Stimulated activated naive CD8-positive, alpha-beta T cell treated with anti-CD3 and anti-CD28 coated beads, Interleukin-15, amount 100 ng/mL, for 72 hours (primary cell): ENCODE measurements around the gene PRAMEF12.
"Not testable (repeated sequence)": the region's sequence is repeated elsewhere in the genome, so short reads cannot be mapped to it uniquely, and the experiment has no call there.

Experiments used
- ATAC-seq: fragments of 150-1000 bp; cut with Tn5 transposase; 2 replicates; pipeline ENCODE4 v1.10.0; 2021; ENCODE audit warnings: mild to moderate bottlenecking, moderate library complexity
- DNase-seq, 2 donors: peaks; one replicate each; pipeline ENCODE4 v3.0.0; 2021 to 2022
- H3K27ac Mint-ChIP-seq, 2 donors: one replicate each; pipeline ENCODE4 v1.8.0; 2022; ENCODE audit warnings: mild to moderate bottlenecking in 2 of 2, mixed read lengths in 2 of 2, moderate library complexity in 2 of 2
- H3K27me3 Mint-ChIP-seq: one replicate; pipeline ENCODE4 v1.8.0; 2022; ENCODE audit warnings: mixed read lengths
- H3K4me1 Mint-ChIP-seq: one replicate; pipeline ENCODE4 v1.8.0; 2022; ENCODE audit warnings: mild to moderate bottlenecking, mixed read lengths
- H3K4me3 Mint-ChIP-seq, 2 donors: one replicate each; pipeline ENCODE4 v1.8.0; 2022; ENCODE audit warnings: mild to moderate bottlenecking in 2 of 2, mixed read lengths in 2 of 2, moderate library complexity in 1 of 2
- H3K9me3 Mint-ChIP-seq, 2 donors: one replicate each; pipeline ENCODE4 v1.8.0; 2022; ENCODE audit warnings: mixed read lengths in 2 of 2

Gene PRAMEF12

DNA sequence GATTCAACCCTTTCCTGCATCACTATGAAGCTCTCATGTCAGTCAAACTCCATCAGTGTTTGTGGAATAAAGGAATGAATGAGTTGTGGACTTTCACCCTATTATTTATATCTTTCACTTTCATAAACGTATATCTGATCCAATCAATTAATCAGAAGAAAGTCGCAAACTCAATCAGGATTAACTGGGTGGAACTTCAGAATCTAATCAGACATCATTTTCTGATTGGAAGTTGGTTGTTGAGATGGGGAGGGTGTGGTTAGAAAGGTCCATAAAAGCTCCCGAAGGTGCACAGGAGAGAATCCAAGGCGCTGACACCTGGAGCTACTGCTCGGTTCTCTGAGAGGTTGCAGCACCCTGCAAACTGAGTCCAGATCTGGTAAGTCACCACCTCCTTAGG lies at the start of gene PRAMEF12:
PRAMEF12 (plus strand) TSS at position 301 of the 400 bp plus-strand sequence. CDS start 1,130 bp downstream, outside the sequence.
- DNase-seq (no peak), ATAC-seq (no peak)
- Mint-ChIP-seq H3K27me3 (peaks cover 73% of the 10 kb centered on the region), H3K9me3 (no peaks in the 10 kb centered on the region), H3K4me3 (no peak within 1 kb of the TSS), H3K4me1 (no peaks in the 10 kb centered on the region), H3K27ac (peak within 1 kb of the TSS; percentile 12 to 19)

DNA sequence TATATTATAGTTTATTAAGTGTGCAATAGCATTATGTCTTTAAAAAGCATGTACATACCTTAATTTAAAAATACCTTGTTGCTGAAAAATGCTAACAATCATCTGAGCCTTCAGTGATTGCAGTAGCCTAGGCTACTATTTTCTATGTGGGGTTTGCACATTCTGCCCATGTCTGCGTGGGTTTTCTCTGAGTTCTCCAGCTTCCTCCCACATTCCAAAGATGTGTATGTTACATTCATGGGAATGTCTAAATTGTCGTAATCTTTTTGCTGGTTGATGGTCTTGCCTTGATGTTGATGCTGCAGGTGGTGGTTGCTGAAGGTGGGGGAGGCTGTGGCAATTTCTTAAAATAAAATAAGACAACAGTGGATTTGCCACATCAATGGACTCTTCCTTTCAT lies 45.1 kb upstream of the PRAMEF12 start:
- Mint-ChIP-seq H3K9me3 (peaks cover 8 to 34% of the 10 kb centered on the region in 2 donors), H3K27me3 (peaks cover 44% of the 10 kb centered on the region)
- no peak for ATAC-seq

DNA sequence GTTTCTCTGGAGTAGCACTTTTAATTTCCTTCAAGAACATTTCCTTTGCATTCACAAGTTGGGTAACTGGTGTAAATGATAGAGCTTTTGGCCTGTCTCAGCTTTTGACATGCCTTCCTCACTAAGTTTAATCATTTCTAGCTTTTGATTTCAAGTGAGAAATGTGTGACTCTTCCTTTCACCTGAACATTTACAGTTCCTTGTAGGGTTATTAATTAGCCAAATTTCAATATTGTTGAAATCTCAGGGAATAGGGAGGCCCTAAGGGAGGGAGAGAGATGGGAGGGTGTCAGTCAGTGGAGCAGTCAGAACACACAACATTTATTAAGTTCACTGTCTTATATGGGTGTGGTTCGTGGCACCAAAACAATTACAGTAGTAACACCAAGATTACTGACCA lies 43.4 kb upstream of the PRAMEF12 start:
- DNase-seq, result no peak
- no peak for ATAC-seq
- H3K27me3 Mint-ChIP-seq, result peaks cover 62% of the 10 kb centered on the region
- H3K4me3 Mint-ChIP-seq, result no peak overlapping the region
- H3K27ac Mint-ChIP-seq, result no peak overlapping the region
- H3K9me3 Mint-ChIP-seq, result peaks cover 11 to 39% of the 10 kb centered on the region in 2 donors
- no peaks in the 10 kb centered on the region for H3K4me1 Mint-ChIP-seq

More for the DNA sequence above, 45.1 kb upstream of the PRAMEF12 start:
- H3K4me3 Mint-ChIP-seq, result no peak overlapping the region
- no peaks in the 10 kb centered on the region for H3K4me1 Mint-ChIP-seq
- DNase-seq, result no peak
- no peak overlapping the region for H3K27ac Mint-ChIP-seq

DNA sequence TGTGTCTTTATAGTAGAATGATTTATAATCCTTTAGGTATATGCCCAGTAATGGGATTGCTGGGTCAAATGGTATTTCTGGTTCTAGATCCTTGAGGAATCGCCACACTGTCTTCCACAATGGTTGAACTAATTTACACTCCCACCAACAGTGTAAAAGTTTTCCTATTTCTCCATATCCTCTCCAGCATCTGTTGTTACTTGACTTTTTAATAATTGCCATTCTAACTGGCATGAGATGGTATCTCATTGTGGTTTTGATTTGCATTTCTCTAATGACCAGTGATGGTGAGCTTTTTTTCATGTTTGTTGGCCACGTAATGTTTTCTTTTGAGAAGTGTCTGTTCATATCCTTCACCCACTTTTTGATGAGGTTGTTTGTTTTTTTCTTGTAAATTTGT lies 42.5 kb upstream of the PRAMEF12 start:
- ATAC-seq, H3K4me1 Mint-ChIP-seq, H3K27ac Mint-ChIP-seq, H3K4me3 Mint-ChIP-seq, DNase-seq: not testable (repeated sequence)
- peaks cover 66% of the 10 kb centered on the region for H3K27me3 Mint-ChIP-seq
- H3K9me3 Mint-ChIP-seq, result peaks cover 11 to 44% of the 10 kb centered on the region in 2 donors

DNA sequence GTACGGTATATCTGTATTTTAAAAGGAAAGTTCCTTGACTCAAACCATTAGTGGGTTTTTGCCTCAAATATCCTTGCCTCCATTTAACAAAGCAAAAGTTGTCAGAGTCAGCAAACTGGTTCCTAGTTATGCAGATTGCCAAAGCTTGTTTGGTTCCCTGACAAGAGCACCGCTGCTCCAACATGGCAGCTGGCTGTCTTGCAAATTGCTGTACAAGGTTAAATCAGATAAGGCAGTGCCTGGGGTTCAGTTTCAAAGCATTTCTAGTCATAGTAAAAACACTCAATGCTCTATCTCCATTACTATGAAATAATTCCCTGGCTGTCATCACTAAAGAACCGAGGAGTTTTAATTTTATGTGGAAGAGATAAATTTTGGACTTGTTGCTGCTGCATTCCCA lies 38.9 kb upstream of the PRAMEF12 start:
- Mint-ChIP-seq H3K4me3 (no peak overlapping the region), H3K27me3 (peaks cover 79% of the 10 kb centered on the region), H3K4me1 (no peaks in the 10 kb centered on the region), H3K9me3 (peaks cover 11 to 54% of the 10 kb centered on the region in 2 donors), H3K27ac (no peak overlapping the region)
- DNase-seq, result no peak
- ATAC-seq, result no peak

DNA sequence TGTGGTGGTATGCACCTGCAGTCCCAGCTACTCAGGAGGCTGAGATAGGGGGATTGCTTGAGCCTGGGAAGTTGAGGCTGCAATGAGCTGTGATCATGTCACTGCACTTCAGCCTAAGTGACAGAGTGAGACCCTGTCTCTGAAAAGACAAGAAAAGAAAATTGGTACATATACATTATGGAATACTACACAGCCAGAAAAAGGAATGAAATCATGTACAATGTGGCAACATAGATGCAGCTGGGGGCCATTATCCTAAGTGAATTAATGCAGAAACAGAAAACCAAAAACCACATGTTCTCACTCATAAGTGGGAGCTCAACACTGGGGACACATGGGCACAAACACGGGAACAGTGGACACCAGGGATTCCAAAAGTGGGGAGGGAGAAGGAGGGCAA lies 34.6 kb upstream of the PRAMEF12 start:
- no peak overlapping the region for H3K4me3 Mint-ChIP-seq
- H3K27me3 Mint-ChIP-seq, result peaks cover 73% of the 10 kb centered on the region
- peaks cover 0 to 24% of the 10 kb centered on the region in 2 donors for H3K9me3 Mint-ChIP-seq
- DNase-seq (no peak), ATAC-seq (no peak)
- no peaks in the 10 kb centered on the region for H3K4me1 Mint-ChIP-seq
- no peak overlapping the region for H3K27ac Mint-ChIP-seq

DNA sequence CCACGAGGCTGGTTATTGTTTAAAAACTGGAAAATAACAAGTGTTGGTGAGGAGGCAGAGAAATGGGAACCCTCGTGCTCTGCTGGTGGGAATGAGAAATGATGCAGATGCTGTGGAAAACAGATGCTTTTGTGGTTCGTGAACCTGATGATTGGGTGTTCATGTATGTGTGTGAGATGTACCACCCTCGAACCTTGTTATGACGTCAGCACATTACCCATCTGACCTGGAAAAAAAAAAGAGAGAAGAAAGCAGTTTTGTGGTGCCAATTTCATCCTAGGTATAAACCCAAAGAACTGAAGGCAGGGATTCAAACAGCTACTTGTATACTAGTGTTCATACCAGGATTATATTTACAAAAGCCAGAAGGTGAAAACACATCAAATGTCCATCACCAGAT lies 33.9 kb upstream of the PRAMEF12 start:
- ATAC-seq (no peak), DNase-seq (no peak)
- Mint-ChIP-seq H3K27ac (no peak overlapping the region), H3K4me3 (no peak overlapping the region), H3K27me3 (peaks cover 73% of the 10 kb centered on the region), H3K9me3 (peaks cover 0 to 24% of the 10 kb centered on the region in 2 donors), H3K4me1 (no peaks in the 10 kb centered on the region)

DNA sequence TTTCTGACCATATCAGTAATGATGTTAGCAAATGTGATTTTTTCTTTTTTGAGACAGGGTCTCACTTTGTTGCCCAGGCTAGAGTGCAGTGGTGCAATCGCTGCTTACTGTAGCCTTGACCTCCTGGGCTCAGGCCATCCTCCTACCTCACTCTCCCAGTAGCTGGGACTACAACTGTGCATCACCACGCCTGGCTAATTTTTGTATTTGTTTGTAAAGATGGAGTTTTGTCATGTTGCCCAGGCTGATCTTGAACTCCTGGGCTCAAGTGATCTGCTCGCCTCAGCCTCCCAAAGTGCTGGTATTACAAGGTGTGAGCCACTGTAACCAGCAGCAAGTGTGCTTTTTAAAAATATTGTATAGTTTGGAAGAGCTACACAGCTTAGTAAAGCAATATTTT lies 31.6 kb upstream of the PRAMEF12 start:
- ATAC-seq (no peak), DNase-seq (no peak)
- peaks cover 15% of the 10 kb centered on the region for H3K4me1 Mint-ChIP-seq
- peaks cover 72% of the 10 kb centered on the region for H3K27me3 Mint-ChIP-seq
- no peak overlapping the region for H3K4me3 Mint-ChIP-seq
- H3K27ac Mint-ChIP-seq, result peak overlapping the region in 1 of 2 donors; percentile 44
- peaks cover 0 to 14% of the 10 kb centered on the region in 2 donors for H3K9me3 Mint-ChIP-seq

DNA sequence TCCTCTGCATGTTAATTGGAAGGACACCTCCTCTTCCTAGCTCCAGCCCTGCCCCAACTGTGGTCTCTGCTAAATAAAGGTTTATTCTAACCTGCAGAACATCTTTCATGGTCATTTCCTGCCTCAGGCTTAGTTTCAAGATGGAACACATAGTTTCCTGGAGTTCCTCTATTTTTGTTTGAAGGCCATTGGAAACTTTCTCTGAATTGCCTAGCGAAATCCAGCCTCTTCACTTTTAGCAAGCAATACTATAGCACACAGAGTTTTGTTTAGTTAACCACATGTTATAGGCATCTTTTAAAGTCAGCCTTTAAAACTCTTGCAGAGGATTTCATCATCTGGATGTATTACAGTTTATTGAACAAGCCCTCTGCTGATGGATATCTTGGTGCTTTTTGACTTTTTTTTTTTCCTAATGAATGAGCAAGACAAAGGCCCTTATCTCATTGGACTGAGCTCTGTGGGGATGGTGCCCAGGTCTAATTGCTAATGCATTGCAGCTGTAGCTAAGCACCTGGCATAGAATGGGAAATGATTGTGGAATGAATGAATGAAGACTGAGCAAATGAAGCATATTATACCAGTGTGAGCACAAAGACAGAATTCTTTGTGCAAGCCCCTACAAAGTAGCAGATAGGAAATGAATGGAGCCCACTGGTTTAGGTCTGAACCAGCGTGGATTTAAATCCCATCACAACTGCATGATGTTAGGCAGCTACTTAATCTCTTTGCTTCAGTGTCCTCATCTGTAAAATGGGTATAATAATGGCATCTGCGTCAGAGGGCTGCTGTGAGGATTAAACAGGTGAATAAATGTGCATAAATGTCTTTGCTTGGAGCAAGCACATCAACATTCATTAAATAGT lies 28.2 kb upstream of the PRAMEF12 start:
- Mint-ChIP-seq H3K9me3 (peaks cover 23 to 34% of the 10 kb centered on the region in 2 donors), H3K27ac (peak overlapping the region; percentile 80 to 85), H3K27me3 (peaks cover 71% of the 10 kb centered on the region), H3K4me3 (peak overlapping the region in 1 of 2 donors; percentile 36), H3K4me1 (peaks cover 15% of the 10 kb centered on the region)
- ATAC-seq, result peak; percentile 71
- DNase-seq, result peak in 1 of 2 donors; percentile 3

DNA sequence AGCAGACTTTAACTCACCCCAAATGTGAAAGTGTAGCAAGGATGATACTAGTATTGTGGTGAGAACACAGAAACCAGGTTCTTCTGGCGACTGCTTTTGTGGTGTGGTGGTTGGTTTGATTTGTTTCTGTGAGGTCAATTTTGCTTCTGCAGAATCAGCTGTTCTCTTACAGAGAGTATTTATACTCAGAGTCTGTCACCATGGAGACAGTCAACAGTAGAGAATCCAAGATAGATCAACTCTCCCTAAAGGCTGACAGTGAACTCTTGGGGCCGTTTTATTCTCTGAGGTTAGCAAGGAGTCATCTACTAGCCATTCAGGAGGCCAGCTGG lies 27.6 kb upstream of the PRAMEF12 start, which contains the start of gene CFAP107:
CFAP107 (plus strand) TSS at position 209 of the 332 bp plus-strand sequence. CDS start 231 bp downstream, outside the sequence.
- ATAC-seq (peak; percentile 91), DNase-seq (peak; percentile 14 to 45)
- H3K27me3 Mint-ChIP-seq, result peaks cover 77% of the 10 kb centered on the region
- H3K4me3 Mint-ChIP-seq, result peak within 1 kb of the TSS in 1 of 2 donors; percentile 36
- peaks cover 26 to 39% of the 10 kb centered on the region in 2 donors for H3K9me3 Mint-ChIP-seq
- H3K4me1 Mint-ChIP-seq, result peaks cover 15% of the 10 kb centered on the region
- H3K27ac Mint-ChIP-seq, result peak within 1 kb of the TSS; percentile 80 to 85

DNA sequence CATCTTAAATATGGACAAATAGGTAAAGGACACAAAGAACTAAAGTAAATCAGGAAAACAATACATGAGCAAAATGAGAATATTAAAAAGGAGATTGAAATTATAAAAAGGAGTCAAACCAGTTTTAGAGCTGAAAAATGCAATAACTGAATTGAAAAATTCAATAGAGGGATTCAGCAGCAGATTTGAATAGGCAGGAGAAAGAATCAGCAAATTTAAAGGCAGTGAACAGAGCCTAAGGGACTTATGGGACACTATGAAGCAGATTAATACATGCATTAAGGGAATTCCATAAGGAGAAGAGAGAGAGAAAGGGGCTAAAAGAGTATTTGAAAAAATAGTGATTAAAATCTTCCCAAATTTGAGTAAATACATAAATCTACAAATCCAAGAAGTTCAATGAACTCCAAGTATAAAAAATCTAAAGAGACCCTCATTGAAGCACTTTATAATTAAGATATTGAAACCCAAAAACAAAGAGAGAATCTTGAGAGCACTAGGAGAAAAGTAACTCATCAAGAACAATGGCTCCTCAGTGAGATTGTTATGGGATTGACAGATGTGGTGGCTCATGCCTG lies 24.7 kb upstream of the PRAMEF12 start:
- H3K9me3 Mint-ChIP-seq, result peaks cover 26 to 39% of the 10 kb centered on the region in 2 donors
- ATAC-seq, result no peak
- peaks cover 78% of the 10 kb centered on the region for H3K27me3 Mint-ChIP-seq

DNA sequence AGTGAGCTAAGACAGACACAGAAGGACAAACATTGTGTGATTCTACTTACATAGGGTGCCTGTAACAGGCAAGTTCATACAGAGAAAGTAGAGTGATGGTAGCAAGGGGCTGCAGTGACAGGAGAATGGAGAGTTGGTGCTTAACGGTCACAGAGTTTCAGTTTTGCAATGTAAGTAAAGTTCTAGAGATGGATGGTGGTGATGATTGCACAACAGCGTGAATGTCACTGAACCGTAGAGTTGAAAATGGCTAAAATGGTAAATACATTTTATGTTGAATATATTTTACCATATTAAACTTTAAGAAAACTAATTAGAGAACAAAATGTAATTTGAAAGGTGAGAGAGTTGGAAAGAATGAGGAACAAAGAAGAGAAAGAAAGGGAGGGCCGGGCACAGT lies 18.8 kb upstream of the PRAMEF12 start:
- H3K9me3 Mint-ChIP-seq, result peaks cover 6 to 11% of the 10 kb centered on the region in 2 donors
- H3K27me3 Mint-ChIP-seq, result peaks cover 68% of the 10 kb centered on the region
- no peak overlapping the region for H3K4me3 Mint-ChIP-seq
- ATAC-seq, result no peak
- H3K27ac Mint-ChIP-seq, result no peak overlapping the region
- DNase-seq, result no peak
- no peaks in the 10 kb centered on the region for H3K4me1 Mint-ChIP-seq

More for the DNA sequence above, 24.7 kb upstream of the PRAMEF12 start:
- H3K4me3 Mint-ChIP-seq, result no peak overlapping the region
- no peak for DNase-seq
- no peak overlapping the region for H3K27ac Mint-ChIP-seq
- H3K4me1 Mint-ChIP-seq, result peaks cover 15% of the 10 kb centered on the region

DNA sequence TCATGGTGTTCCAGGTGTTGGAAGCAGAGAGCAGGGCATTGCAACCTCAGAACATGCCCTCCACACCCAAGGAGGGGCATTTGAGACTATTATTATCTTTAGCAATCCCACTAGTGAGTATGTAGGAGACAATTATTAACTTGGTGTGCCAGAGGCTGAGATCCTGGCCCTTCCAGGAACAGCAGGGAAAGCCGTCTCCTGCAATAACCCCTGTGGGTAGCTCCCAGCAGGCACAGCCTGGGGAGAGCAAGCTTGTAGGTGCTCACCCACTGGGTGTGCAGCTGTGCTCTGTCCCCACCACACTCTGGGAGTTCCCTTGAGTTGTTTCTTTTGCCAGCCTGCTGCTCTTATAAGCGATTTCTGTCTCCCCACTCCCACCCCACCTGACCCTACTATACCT lies 17.3 kb upstream of the PRAMEF12 start:
- no peak for DNase-seq
- H3K4me1 Mint-ChIP-seq, result no peaks in the 10 kb centered on the region
- no peak overlapping the region for H3K4me3 Mint-ChIP-seq
- peaks cover 57% of the 10 kb centered on the region for H3K27me3 Mint-ChIP-seq
- no peak for ATAC-seq
- H3K9me3 Mint-ChIP-seq, result no peaks in the 10 kb centered on the region
- H3K27ac Mint-ChIP-seq, result no peak overlapping the region

DNA sequence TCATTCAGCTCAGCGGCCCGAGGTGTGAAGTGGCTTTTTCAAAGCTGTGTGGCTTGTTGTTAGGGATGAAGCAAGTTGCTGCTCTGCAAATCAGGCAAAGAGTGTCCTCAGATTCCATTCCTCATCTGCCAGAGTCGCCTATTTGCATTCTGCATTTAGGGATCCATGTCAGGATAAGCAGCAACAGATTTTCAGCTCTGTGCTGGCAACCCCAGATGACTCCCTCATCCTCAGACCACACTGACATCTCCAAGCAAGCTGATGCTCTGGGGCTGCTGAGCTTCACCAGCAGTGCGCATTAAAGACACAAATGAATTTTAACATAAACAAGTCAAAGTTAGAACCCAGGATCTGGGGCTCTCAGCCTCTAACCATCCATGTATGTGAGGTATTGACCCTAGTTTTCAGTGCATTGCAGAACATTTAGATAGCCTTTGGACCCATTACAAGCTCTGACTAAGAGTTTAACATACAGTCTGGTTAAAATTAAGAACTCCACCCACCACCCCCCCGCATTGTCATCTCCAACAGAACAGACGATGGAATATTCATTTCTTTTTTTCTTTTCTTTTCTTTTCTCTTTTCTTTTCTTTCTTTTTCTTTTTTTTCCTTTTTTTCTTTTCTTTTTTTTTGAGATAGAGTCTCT lies 16.6 kb upstream of the PRAMEF12 start:
- no peaks in the 10 kb centered on the region for H3K9me3 Mint-ChIP-seq
- no peak for DNase-seq

DNA sequence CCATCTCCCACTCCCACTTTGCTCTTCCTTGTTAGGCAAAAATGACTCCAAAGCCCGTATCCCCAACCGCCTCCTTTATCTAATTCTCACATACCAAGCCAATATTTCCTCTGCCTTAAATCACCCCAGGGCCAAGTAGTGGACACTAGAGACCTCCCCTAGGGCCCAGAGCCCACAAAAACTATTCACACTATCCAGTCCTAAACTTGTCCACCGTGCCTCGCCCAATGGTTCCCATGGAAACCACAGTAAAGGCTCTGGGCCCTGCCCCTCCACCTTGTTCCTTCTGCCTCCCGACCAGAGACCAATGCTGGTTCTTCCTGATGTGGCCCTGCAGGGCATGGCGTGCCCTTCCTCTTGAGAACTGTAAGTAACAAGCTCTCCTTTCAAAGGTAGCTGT lies 15.7 kb upstream of the PRAMEF12 start:
- Mint-ChIP-seq H3K4me3 (no peak overlapping the region), H3K4me1 (no peaks in the 10 kb centered on the region), H3K27me3 (peaks cover 55% of the 10 kb centered on the region), H3K9me3 (no peaks in the 10 kb centered on the region), H3K27ac (no peak overlapping the region)
- DNase-seq (no peak), ATAC-seq (no peak)

More for the DNA sequence above, 16.6 kb upstream of the PRAMEF12 start:
- Mint-ChIP-seq H3K27me3 (peaks cover 55% of the 10 kb centered on the region), H3K4me3 (no peak overlapping the region), H3K4me1 (no peaks in the 10 kb centered on the region), H3K27ac (no peak overlapping the region)
- ATAC-seq, result no peak
